SH-SY5Y (cell line): ENCODE data around the gene SNPH.

Source experiments
- GATA2 ChIP-seq: IDR thresholded peaks from 2 replicates; pipeline ENCODE4 v1.6.1; 2011; ENCODE audit warnings: mild to moderate bottlenecking, low read depth, low read length
- GATA3 ChIP-seq: IDR thresholded peaks from 2 replicates; pipeline ENCODE4 v1.6.1; 2011; ENCODE audit warnings: low read depth, mild to moderate bottlenecking, low read length, moderate library complexity

SNPH gene

GRCh38 chr20:1307571-1307971 lies 41.5 kb downstream of the SNPH start:
- TF ChIP-seq GATA2 (no peak), GATA3 (no peak)

GRCh38 chr20:1308067-1308701 lies 42.1 kb downstream of the SNPH start:
- TF ChIP-seq GATA2: no peak
- TF ChIP-seq GATA3: no peak

GRCh38 chr20:1308702-1309095 lies 42.6 kb downstream of the SNPH start:
- TF ChIP-seq GATA2 (no peak), GATA3 (no peak)

GRCh38 chr20:1309439-1309847 lies 43.3 kb downstream of the SNPH start:
- TF ChIP-seq GATA3 (no peak), GATA2 (no peak)

GRCh38 chr20:1310071-1310470 lies 44.0 kb downstream of the SNPH start:
- TF ChIP-seq GATA3 (no peak), GATA2 (no peak)

- no peak for TF ChIP-seq GATA3
- no peak for TF ChIP-seq GATA2
Measured at GRCh38 chr20:1310506-1311190, 44.6 kb downstream of the SNPH start.

- TF ChIP-seq GATA3 (no peak), GATA2 (no peak)
Measured at GRCh38 chr20:1312308-1312707, 46.2 kb downstream of the SNPH start.

- TF ChIP-seq GATA3: no peak
- TF ChIP-seq GATA2: no peak
Measured at GRCh38 chr20:1312904-1313235, 46.8 kb downstream of the SNPH start.

GRCh38 chr20:1313236-1313964 lies 47.3 kb downstream of the SNPH start:
- no peak for TF ChIP-seq GATA3
- no peak for TF ChIP-seq GATA2

GRCh38 chr20:1315804-1316203 lies 49.7 kb downstream of the SNPH start:
- no peak for TF ChIP-seq GATA2
- TF ChIP-seq GATA3: no peak

- no peak for TF ChIP-seq GATA3
- no peak for TF ChIP-seq GATA2
Measured at GRCh38 chr20:1317545-1318255, 51.6 kb downstream of the SNPH start.

- no peak for TF ChIP-seq GATA3
- no peak for TF ChIP-seq GATA2
Measured at GRCh38 chr20:1319051-1319450, 53.0 kb downstream of the SNPH start.

GRCh38 chr20:1319462-1319861 lies 53.4 kb downstream of the SNPH start:
- TF ChIP-seq GATA2 (no peak), GATA3 (no peak)

GRCh38 chr20:1320016-1320415 lies 53.9 kb downstream of the SNPH start:
- no peak for TF ChIP-seq GATA2
- TF ChIP-seq GATA3: no peak

GRCh38 chr20:1320902-1321653 lies 55.0 kb downstream of the SNPH start:
- TF ChIP-seq GATA2 (no peak), GATA3 (no peak)
